IMR-90 (cell line): ENCODE measurements around the gene PDZRN3. TPM values are rescaled to one million over a fixed set of nuclear protein-coding genes. Genes with fewer than 3 reads are reported as not detected.

ENCODE experiments used
- ATAC-seq: fragments of 200-7000 bp; cut with Tn5 transposase; 2 replicates; pipeline ENCODE4 v1.9.1; 2020; ENCODE audit warnings: low read depth, mild to moderate bottlenecking, moderate library complexity
- BruUV-seq: library from RNA; stranded (reverse); fragments of 400-500 nt; replicated peaks from 2 replicates; lab custom pipeline; 2021; lab: Mats Ljungman, UMichigan
- CTCF ChIA-PET: fragments of 300-600 bp; formaldehyde crosslinking; extraction: SDS; loops from one replicate; lab custom pipeline; 2021; ENCODE audit warnings: antibody characterized with exemption; lab: Yijun Ruan, JAX
- POLR2A ChIA-PET: fragments of 300-600 bp; sonication (Branson Sonifier 250); formaldehyde crosslinking; loops from one replicate; lab custom pipeline; 2022; ENCODE audit warnings: antibody characterized with exemption; ENCODE audit not compliant: unreplicated experiment; lab: Charles Lee
- DNase-seq: peaks from one replicate; pipeline ENCODE4 v3.0.0; 2013
- H2AFZ ChIP-seq: replicated peaks from 2 replicates; pipeline ENCODE3; 2013; ENCODE audit warnings: low read length, mild to moderate bottlenecking; ENCODE audit not compliant: poor library complexity
- H2AK5ac ChIP-seq: 2 replicates; pipeline ENCODE4 v1.6.1; 2013; ENCODE audit warnings: low read depth, low read length, inconsistent platforms
- H2AK9ac ChIP-seq: replicated peaks from 2 replicates; pipeline ENCODE3; 2013; ENCODE audit warnings: mild to moderate bottlenecking, low read depth, low read length, moderate library complexity; ENCODE audit not compliant: poor library complexity
- H2BK120ac ChIP-seq: 2 replicates; pipeline ENCODE4 v1.6.1; 2013; ENCODE audit warnings: low read depth, low read length, inconsistent platforms
- H2BK15ac ChIP-seq: 3 replicates; pipeline ENCODE4 v1.6.1; 2013; ENCODE audit warnings: low read depth, low read length, inconsistent platforms
- H2BK20ac ChIP-seq: 2 replicates; pipeline ENCODE4 v1.6.1; 2013; ENCODE audit warnings: low read depth, mild to moderate bottlenecking, inconsistent platforms, low read length, moderate library complexity
- H2BK5ac ChIP-seq: 2 replicates; pipeline ENCODE4 v1.6.1; 2013; ENCODE audit warnings: mild to moderate bottlenecking, low read depth, low read length, inconsistent platforms; ENCODE audit not compliant: poor library complexity, severe bottlenecking
- H3K14ac ChIP-seq: replicated peaks from 2 replicates; pipeline ENCODE4 v1.6.1; 2013; ENCODE audit warnings: low read depth, low read length, inconsistent platforms
- H3K18ac ChIP-seq: 2 replicates; pipeline ENCODE4 v1.6.1; 2013; ENCODE audit warnings: low read depth, low read length, control low read depth
- H3K23ac ChIP-seq: 2 replicates; pipeline ENCODE4 v1.6.1; 2013; ENCODE audit warnings: low read depth, low read length, inconsistent platforms
- H3K27ac ChIP-seq: 2 replicates; pipeline ENCODE4 v1.5.1; 2013; ENCODE audit warnings: mild to moderate bottlenecking, control low read depth, low read length; ENCODE audit not compliant: insufficient read depth
- H3K27me3 ChIP-seq: 2 replicates; pipeline ENCODE4 v1.6.1; 2013; ENCODE audit warnings: low read length; ENCODE audit not compliant: control insufficient read depth, insufficient read depth
- H3K36me3 ChIP-seq: 2 replicates; pipeline ENCODE4 v1.6.1; 2013; ENCODE audit warnings: low read length, mixed read lengths; ENCODE audit not compliant: control insufficient read depth, insufficient read depth
- H3K4ac ChIP-seq: 2 replicates; pipeline ENCODE4 v1.6.1; 2013; ENCODE audit warnings: low read depth, low read length, inconsistent platforms
- H3K4me1 ChIP-seq: 2 replicates; pipeline ENCODE4 v1.6.1; 2013; ENCODE audit warnings: low read length, mixed read lengths; ENCODE audit not compliant: control insufficient read depth, insufficient read depth
- H3K4me2 ChIP-seq: 2 replicates; pipeline ENCODE4 v1.6.1; 2013; ENCODE audit warnings: low read depth, mild to moderate bottlenecking, control low read depth, low read length, moderate library complexity
- H3K4me3 ChIP-seq: 2 replicates; pipeline ENCODE4 v1.5.1; 2013; ENCODE audit warnings: low read depth, mild to moderate bottlenecking, control low read depth, low read length, moderate library complexity; ENCODE audit not compliant: insufficient read depth
- H3K56ac ChIP-seq: 2 replicates; pipeline ENCODE4 v1.6.1; 2013; ENCODE audit warnings: low read length, inconsistent platforms; ENCODE audit not compliant: insufficient read depth; ENCODE audit errors: extremely low read depth
- H3K79me1 ChIP-seq, 2 experiments: 2 replicates each; pipeline ENCODE4 v1.6.1; 2013; ENCODE audit warnings: low read length in 2 of 2, inconsistent platforms in 1 of 2, low read depth in 1 of 2
- H3K9ac ChIP-seq: 2 replicates; pipeline ENCODE4 v1.6.1; 2013; ENCODE audit warnings: low read depth, low read length, control low read depth
- H3K9me1 ChIP-seq: 2 replicates; pipeline ENCODE4 v1.6.1; 2013; ENCODE audit warnings: low read length, inconsistent platforms; ENCODE audit not compliant: insufficient read depth
- H3K9me3 ChIP-seq: 2 replicates; pipeline ENCODE4 v1.6.1; 2013; ENCODE audit warnings: low read length; ENCODE audit not compliant: control insufficient read depth, insufficient read depth
- H4K20me1 ChIP-seq: 2 replicates; pipeline ENCODE4 v1.6.1; 2013; ENCODE audit warnings: low read length, inconsistent platforms; ENCODE audit not compliant: insufficient read depth
- H4K5ac ChIP-seq: 2 replicates; pipeline ENCODE4 v1.6.1; 2013; ENCODE audit warnings: mild to moderate bottlenecking, low read depth, low read length, control low read depth
- H4K8ac ChIP-seq, 2 experiments: 2 replicates each; pipeline ENCODE4 v1.6.1; 2013; ENCODE audit warnings: low read depth in 2 of 2, low read length in 2 of 2, control low read depth in 1 of 2, inconsistent platforms in 1 of 2
- H4K91ac ChIP-seq: 2 replicates; pipeline ENCODE4 v1.6.1; 2013; ENCODE audit warnings: low read depth, low read length, inconsistent platforms; ENCODE audit not compliant: insufficient read depth
- CEBPB ChIP-seq: IDR thresholded peaks from 2 replicates; pipeline ENCODE4 v1.6.1; 2012; ENCODE audit warnings: low read depth, low read length, improper control_type of control experiment
- CTCF ChIP-seq: conservative IDR thresholded peaks from 2 replicates; pipeline ENCODE4 v1.5.1; 2012; ENCODE audit warnings: mild to moderate bottlenecking, low read depth, low read length, improper control_type of control experiment
- FOS ChIP-seq: fragments of 150-350 bp; IDR thresholded peaks from 2 replicates; pipeline ENCODE4 v1.6.1; 2016; ENCODE audit warnings: low read depth, low read length
- MXI1 ChIP-seq: IDR thresholded peaks from 2 replicates; pipeline ENCODE4 v1.6.1; 2012; ENCODE audit warnings: low read depth, mild to moderate bottlenecking, low read length, moderate library complexity, borderline replicate concordance
- RAD21 ChIP-seq: IDR thresholded peaks from 2 replicates; pipeline ENCODE4 v1.6.1; 2012; ENCODE audit warnings: low read length, improper control_type of control experiment
- WGBS, 2 experiments: methylation state at CpG; one replicate each; pipeline versions ENCODE4 v1.1.5 to v1.1.7; 2013; ENCODE audit warnings: missing lambda C conversion rate in 2 of 2; ENCODE audit not compliant: insufficient read length in 1 of 2; ENCODE audit errors: extremely low coverage in 2 of 2; 5-methylcytosine and 5-hydroxymethylcytosine counted together
- dilution Hi-C: fragments of 300-500 bp; cut with HindIII; formaldehyde crosslinking; loops from one replicate; pipeline ENCODE4 v1.14.3; 2018; ENCODE audit warnings: low sequenced_read_pairs; ENCODE audit not compliant: unreplicated experiment
- in situ Hi-C: fragments of 300-500 bp; cut with MboI; formaldehyde crosslinking; loops from 3 replicates; pipeline ENCODE4 v1.14.3; 2019; ENCODE audit warnings: low sequenced_read_pairs, inconsistent platforms, mixed read lengths
- intact Hi-C: fragments of 100-400 bp; cut with micrococcal nuclease; formaldehyde crosslinking; loops from 2 replicates; pipeline ENCODE4 v1.10.0; 2022
- polyA plus RNA-seq, 3 experiments: library from polyadenylated mRNA; depleted of rRNA; stranded (reverse); fragments of >200 nt; gene quantifications; 2 replicates each; pipeline ENCODE4 v1.2.3, GENCODE V29; 2012; ENCODE audit warnings: low replicate concordance in 1 of 3
- total RNA-seq: library from RNA; depleted of rRNA; stranded (reverse); fragments of >200 nt; gene quantifications from 2 replicates; pipeline ENCODE4 v1.2.3, GENCODE V29; 2012

PDZRN3 gene
- total and polyA plus RNA-seq, 2 of the 4 experiments (the other 2 are of a cell fraction): 9.4 to 17.0 TPM

GRCh38 chr3:73530022-73530396 lies 94.7 kb downstream of the PDZRN3 start:
- H2BK120ac ChIP-seq: 0 out of 2 replicates have a peak overlapping the region, but pooled peaks have one; percentile 4
- no peak overlapping the region for H3K56ac ChIP-seq
- peaks cover 5% of the 10 kb centered on the region for H3K4me1 ChIP-seq
- no peak overlapping the region for H3K4me3 ChIP-seq
- no peak overlapping the region for H3K18ac ChIP-seq
- H2BK20ac ChIP-seq: no peak overlapping the region
- no peak overlapping the region for H3K27ac ChIP-seq
- H4K91ac ChIP-seq: no peak overlapping the region
- H2BK15ac ChIP-seq: no peak overlapping the region
- no peaks in the 10 kb centered on the region for H3K36me3 ChIP-seq
- H2AFZ ChIP-seq: no peak overlapping the region
- no peaks in the 10 kb centered on the region for H3K9me3 ChIP-seq
- H3K4ac ChIP-seq: no peak overlapping the region
- peaks cover 4 to 9% of the 10 kb centered on the region in 2 experiments; a peak in 2 of 4 replicates for H3K79me1 ChIP-seq
- H4K20me1 ChIP-seq: no peaks in the 10 kb centered on the region
- no peak overlapping the region for H2BK5ac ChIP-seq
- DNase-seq: peak; percentile 82
- no peak overlapping the region for H2AK9ac ChIP-seq
- H3K9me1 ChIP-seq: no peaks in the 10 kb centered on the region
- POLR2A ChIA-PET: no interaction called here
- intact Hi-C loops: no loop called here
- TF ChIP-seq CEBPB (peak; percentile 41), FOS (no peak), MXI1 (no peak), CTCF (no peak), RAD21 (no peak)
- CTCF ChIA-PET: no interaction called here
- peak; percentile 83 for ATAC-seq
- no TSS peak for BruUV-seq
- H3K27me3 ChIP-seq: no peaks in the 10 kb centered on the region
- H3K4me2 ChIP-seq: peak overlapping the region; percentile 64; the same call in 1 of the 2 replicates
- H2AK5ac ChIP-seq: no peak overlapping the region
- 20% methylated on average over 1 of the region's 4 CpGs; no CpG with 5 or more reads in 1 of the 2 experiments for WGBS, 2 experiments
- no peak overlapping the region for H3K23ac ChIP-seq
- in situ Hi-C loops: no loop called here
- H3K14ac ChIP-seq: no peak overlapping the region
- no peak overlapping the region; the same call in 1 of the 2 replicates for H3K9ac ChIP-seq
- no peak overlapping the region for H4K5ac ChIP-seq
- no peak overlapping the region for H4K8ac ChIP-seq
- dilution Hi-C loops: no loop called here
